SK-N-SH (cell line): ENCODE data around the gene REPS2. TPM values are rescaled to one million over a fixed set of nuclear protein-coding genes. Genes with fewer than 3 reads are reported as not detected.

Experiments
- CTCF ChIA-PET: fragments of 300-600, 350-600 bp; formaldehyde crosslinking; extraction: SDS; loops from one replicate; lab custom pipeline; 2021; lab: Yijun Ruan, JAX
- POLR2A ChIA-PET: fragments of 350-600 bp; sonication (Branson Sonifier 250); formaldehyde crosslinking; extraction: SDS; loops from one replicate; lab custom pipeline; 2020; ENCODE audit warnings: antibody characterized with exemption, inconsistent platforms; lab: Yijun Ruan, JAX
- DNase-seq: peaks from one replicate; pipeline ENCODE4 v3.0.0; 2012
- H2AFZ ChIP-seq: fragments of 200-600 bp; sonication (generic); 2 replicates; pipeline ENCODE4 v1.8.1; 2016; ENCODE audit warnings: antibody characterized with exemption, mild to moderate bottlenecking, low read depth
- H3F3A ChIP-seq: fragments of 200-600 bp; sonication (generic); replicated peaks from 2 replicates; pipeline ENCODE3; 2016; ENCODE audit warnings: antibody characterized with exemption, mild to moderate bottlenecking; ENCODE audit not compliant: insufficient read depth
- H3K27ac ChIP-seq, 2 experiments: fragments of 200-500 bp in 1 of 2; fragments of 200-600 bp in 1 of 2; sonication (Bioruptor generic) in 1 of 2; sonication (generic), shearing (Covaris generic) in 1 of 2; 2 replicates each; pipeline versions ENCODE4 v1.5.1 to v1.6.1; 2014 to 2016; ENCODE audit warnings: low read depth in 2 of 2, inconsistent platforms in 1 of 2, low read length in 1 of 2, mild to moderate bottlenecking in 1 of 2, mixed read lengths in 1 of 2
- H3K27me3 ChIP-seq: fragments of 200-600 bp; sonication (generic), shearing (Covaris generic); 2 replicates; pipeline ENCODE4 v1.6.1; 2016; ENCODE audit warnings: mixed run types; ENCODE audit not compliant: insufficient read depth
- H3K36me3 ChIP-seq, 2 experiments: fragments of 200-500 bp in 1 of 2; fragments of 200-600 bp in 1 of 2; sonication (Bioruptor generic) in 1 of 2; sonication (generic) in 1 of 2; replicated peaks in 1 of 2; 2 replicates each; pipeline versions ENCODE3 to v1.5.1; 2014 to 2016; ENCODE audit warnings: low read length in 1 of 2, mild to moderate bottlenecking in 1 of 2; ENCODE audit not compliant: insufficient read depth in 2 of 2, control insufficient read depth in 1 of 2
- H3K4me1 ChIP-seq, 2 experiments: fragments of 200-500 bp in 1 of 2; fragments of 200-600 bp in 1 of 2; sonication (Bioruptor generic) in 1 of 2; sonication (generic), shearing (Covaris generic) in 1 of 2; 2 replicates each; pipeline versions ENCODE4 v1.5.1 to v1.6.1; 2014 to 2016; ENCODE audit warnings: low read depth in 1 of 2, low read length in 1 of 2, mixed run types in 1 of 2; ENCODE audit not compliant: insufficient read depth in 2 of 2, control insufficient read depth in 1 of 2
- H3K4me2 ChIP-seq: fragments of 200-600 bp; sonication (generic), shearing (Covaris generic); 2 replicates; pipeline ENCODE4 v1.6.1; 2017; ENCODE audit warnings: mixed run types
- H3K4me3 ChIP-seq, 2 experiments: fragments of 200-500 bp in 1 of 2; fragments of 200-600 bp in 1 of 2; sonication (Bioruptor generic) in 1 of 2; sonication (generic), shearing (Covaris generic) in 1 of 2; 2 replicates each; pipeline versions ENCODE4 v1.5.1 to v1.8.1; 2014 to 2016; ENCODE audit warnings: low read depth in 2 of 2, inconsistent platforms in 1 of 2, low read length in 1 of 2, mild to moderate bottlenecking in 1 of 2, mixed read lengths in 1 of 2, moderate library complexity in 1 of 2
- H3K79me2 ChIP-seq: fragments of 200-600 bp; sonication (generic); 2 replicates; pipeline ENCODE4 v1.8.1; 2017; ENCODE audit warnings: mild to moderate bottlenecking; ENCODE audit not compliant: insufficient read depth
- H3K9ac ChIP-seq: fragments of 200-600 bp; sonication (generic); 2 replicates; pipeline ENCODE4 v1.6.1; 2017; ENCODE audit warnings: mixed run types
- H3K9me2 ChIP-seq: fragments of 200-600 bp; sonication (generic); 2 replicates; pipeline ENCODE4 v1.6.1; 2017; ENCODE audit warnings: mixed run types
- H3K9me3 ChIP-seq: fragments of 200-600 bp; sonication (generic); 2 replicates; pipeline ENCODE4 v1.6.1; 2017; ENCODE audit warnings: mixed run types, mild to moderate bottlenecking, moderate library complexity
- H4K20me1 ChIP-seq: fragments of 200-600 bp; sonication (generic); 2 replicates; pipeline ENCODE4 v1.6.1; 2017; ENCODE audit warnings: mild to moderate bottlenecking, mixed run types; ENCODE audit not compliant: insufficient read depth
- CHD2 ChIP-seq: fragments of 150-350 bp; IDR thresholded peaks from 2 replicates; pipeline ENCODE4 v1.6.1; 2018; ENCODE audit warnings: low read length; ENCODE audit not compliant: partially characterized antibody
- ELF1 ChIP-seq: IDR thresholded peaks from 2 replicates; pipeline ENCODE4 v1.4.0; 2012
- FOSL2 ChIP-seq: IDR thresholded peaks from 2 replicates; pipeline ENCODE4 v1.4.0; 2012; ENCODE audit warnings: low read depth, mild to moderate bottlenecking, moderate library complexity, borderline replicate concordance
- FOXM1 ChIP-seq: IDR thresholded peaks from 2 replicates; pipeline ENCODE4 v1.4.0; 2012; ENCODE audit warnings: low read depth, mild to moderate bottlenecking
- GABPA ChIP-seq: IDR thresholded peaks from 2 replicates; pipeline ENCODE4 v1.4.0; 2012; ENCODE audit warnings: low read depth, mild to moderate bottlenecking
- IRF3 ChIP-seq: fragments of 150-350 bp; IDR thresholded peaks from 2 replicates; pipeline ENCODE4 v1.6.1; 2016; ENCODE audit warnings: mild to moderate bottlenecking, low read depth, low read length
- RCOR1 ChIP-seq: fragments of 150-350 bp; IDR thresholded peaks from 2 replicates; pipeline ENCODE4 v1.6.1; 2017; ENCODE audit warnings: antibody characterized with exemption, low read length
- REST ChIP-seq: IDR thresholded peaks from 2 replicates; pipeline ENCODE4 v1.6.1; 2012; ENCODE audit warnings: mild to moderate bottlenecking, low read depth, low read length, moderate library complexity
- RFX5 ChIP-seq: IDR thresholded peaks from 2 replicates; pipeline ENCODE4 v1.6.1; 2012; ENCODE audit warnings: mild to moderate bottlenecking, improper control_type of control experiment, low read length
- SIN3A ChIP-seq: IDR thresholded peaks from 2 replicates; pipeline ENCODE4 v1.6.1; 2012; ENCODE audit warnings: low read depth, mild to moderate bottlenecking, low read length, moderate library complexity, borderline replicate concordance
- TCF12 ChIP-seq: IDR thresholded peaks from 2 replicates; pipeline ENCODE4 v1.4.0; 2012
- WGBS: methylation state at CpG from one replicate; pipeline ENCODE4 v1.1.6; 2017; ENCODE audit warnings: low lambda C conversion rate; 5-methylcytosine and 5-hydroxymethylcytosine counted together
- polyA plus RNA-seq, 3 experiments: library from polyadenylated mRNA; depleted of rRNA; stranded (reverse); fragments of >200 nt; gene quantifications; 2 replicates each; pipeline ENCODE4 v1.2.3, GENCODE V29; 2012
- TF ChIP-seq, protein P1 (sequence below): fragments of 200-600 bp; sonication (generic); IDR thresholded peaks from 2 replicates; pipeline ENCODE4 v1.6.1; 2017; ENCODE audit warnings: antibody characterized with exemption, mild to moderate bottlenecking, moderate library complexity
- TF ChIP-seq, protein P2 (sequence below): IDR thresholded peaks from 2 replicates; pipeline ENCODE4 v1.4.0; 2012; ENCODE audit warnings: low read depth, borderline replicate concordance

REPS2 gene
- polyA plus RNA-seq, 1 of the 3 experiments (the other 2 are of a cell fraction), result 0.62 TPM

DNA sequence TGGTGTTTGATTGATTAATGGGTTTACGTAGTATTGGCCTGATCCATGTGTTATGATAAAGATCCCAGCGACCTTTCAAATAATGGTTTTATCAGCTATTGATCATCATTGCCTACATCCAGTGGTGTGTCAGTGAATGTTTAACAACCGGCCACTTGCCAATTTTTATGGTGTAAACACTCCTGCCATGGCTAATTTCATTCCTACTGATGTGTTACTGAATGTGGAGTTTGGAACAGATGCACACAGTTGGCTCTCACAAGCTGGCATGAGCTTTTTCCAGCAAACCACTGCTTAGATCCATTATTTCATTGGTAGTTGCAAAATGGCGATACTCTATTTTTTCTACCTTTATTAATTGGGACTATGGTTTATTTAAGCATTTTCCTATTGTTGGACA is 139.9 kb downstream of the REPS2 start:
- Histone ChIP-seq H3K79me2 (no peaks in the 10 kb centered on the region), H3K4me3 (no peak overlapping the region), H3K9ac (no peak overlapping the region), H3K27ac (no peak overlapping the region), H3K27me3 (no peaks in the 10 kb centered on the region), H2AFZ (no peak overlapping the region), H3K36me3 (no peaks in the 10 kb centered on the region), H3K9me2 (no peaks in the 10 kb centered on the region), H3F3A (no peaks in the 10 kb centered on the region), H3K9me3 (no peaks in the 10 kb centered on the region), H3K4me2 (no peak overlapping the region), H4K20me1 (no peaks in the 10 kb centered on the region), H3K4me1 (peaks cover 0 to 2% of the 10 kb centered on the region in 2 experiments; a peak in 1 of 4 replicates)
- DNase-seq, result no peak
- POLR2A ChIA-PET, result no interaction called here
- WGBS, result 47% methylated on average over 4 of the region's 4 CpGs
- CTCF ChIA-PET, result interaction anchor here (1.3 kb wide), 1 partner anchor 17 kb away, joined by 3 read pairs; no protein-coding TSS in a partner anchor
- TF ChIP-seq, protein P1, sequence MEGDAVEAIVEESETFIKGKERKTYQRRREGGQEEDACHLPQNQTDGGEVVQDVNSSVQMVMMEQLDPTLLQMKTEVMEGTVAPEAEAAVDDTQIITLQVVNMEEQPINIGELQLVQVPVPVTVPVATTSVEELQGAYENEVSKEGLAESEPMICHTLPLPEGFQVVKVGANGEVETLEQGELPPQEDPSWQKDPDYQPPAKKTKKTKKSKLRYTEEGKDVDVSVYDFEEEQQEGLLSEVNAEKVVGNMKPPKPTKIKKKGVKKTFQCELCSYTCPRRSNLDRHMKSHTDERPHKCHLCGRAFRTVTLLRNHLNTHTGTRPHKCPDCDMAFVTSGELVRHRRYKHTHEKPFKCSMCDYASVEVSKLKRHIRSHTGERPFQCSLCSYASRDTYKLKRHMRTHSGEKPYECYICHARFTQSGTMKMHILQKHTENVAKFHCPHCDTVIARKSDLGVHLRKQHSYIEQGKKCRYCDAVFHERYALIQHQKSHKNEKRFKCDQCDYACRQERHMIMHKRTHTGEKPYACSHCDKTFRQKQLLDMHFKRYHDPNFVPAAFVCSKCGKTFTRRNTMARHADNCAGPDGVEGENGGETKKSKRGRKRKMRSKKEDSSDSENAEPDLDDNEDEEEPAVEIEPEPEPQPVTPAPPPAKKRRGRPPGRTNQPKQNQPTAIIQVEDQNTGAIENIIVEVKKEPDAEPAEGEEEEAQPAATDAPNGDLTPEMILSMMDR, result no peak
- TF ChIP-seq FOXM1 (no peak), GABPA (no peak), CHD2 (no peak), RCOR1 (no peak), TCF12 (no peak), RFX5 (no peak), SIN3A (no peak), FOSL2 (no peak)
- TF ChIP-seq, protein P2, sequence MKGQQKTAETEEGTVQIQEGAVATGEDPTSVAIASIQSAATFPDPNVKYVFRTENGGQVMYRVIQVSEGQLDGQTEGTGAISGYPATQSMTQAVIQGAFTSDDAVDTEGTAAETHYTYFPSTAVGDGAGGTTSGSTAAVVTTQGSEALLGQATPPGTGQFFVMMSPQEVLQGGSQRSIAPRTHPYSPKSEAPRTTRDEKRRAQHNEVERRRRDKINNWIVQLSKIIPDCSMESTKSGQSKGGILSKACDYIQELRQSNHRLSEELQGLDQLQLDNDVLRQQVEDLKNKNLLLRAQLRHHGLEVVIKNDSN, result no peak

GRCh38 chrX:17095161-17095560 is 148.7 kb downstream of the REPS2 start:
- CTCF ChIA-PET, result no interaction called here
- no peaks in the 10 kb centered on the region for H4K20me1 ChIP-seq
- H3K9me3 ChIP-seq, result no peaks in the 10 kb centered on the region
- no peaks in the 10 kb centered on the region for H3K27me3 ChIP-seq
- H3K4me3 ChIP-seq, result no peak overlapping the region
- H3K9me2 ChIP-seq, result no peaks in the 10 kb centered on the region
- no peak overlapping the region for H2AFZ ChIP-seq
- no peak overlapping the region for H3K9ac ChIP-seq
- TF ChIP-seq, protein P2, result no peak
- no peak for TF ChIP-seq IRF3
- TF ChIP-seq REST, result no peak
- no peak for TF ChIP-seq FOSL2
- no peak for TF ChIP-seq ELF1
- no peaks in the 10 kb centered on the region for H3K36me3 ChIP-seq
- no peaks in the 10 kb centered on the region for H3K4me1 ChIP-seq
- no peaks in the 10 kb centered on the region for H3K79me2 ChIP-seq
- DNase-seq, result no peak
- H3K27ac ChIP-seq, result no peak overlapping the region
- no peaks in the 10 kb centered on the region for H3F3A ChIP-seq
- no peak overlapping the region for H3K4me2 ChIP-seq
- POLR2A ChIA-PET, result no interaction called here
